K562 (cell line): ENCODE data around the gene UBE2E2. TPM values are rescaled to one million over a fixed set of nuclear protein-coding genes. Genes with fewer than 3 reads are reported as not detected.

Experiments used
- ATAC-seq: fragments of 200-7000 bp; cut with Tn5 transposase; 3 replicates; pipeline ENCODE4 v1.9.1; 2020; ENCODE audit warnings: moderate library complexity
- BruUV-seq: library from RNA; stranded (reverse); fragments of 400-500 nt; replicated peaks from 2 replicates; lab custom pipeline; 2021; lab: Mats Ljungman, UMichigan
- CTCF ChIA-PET: fragments of 300-600 bp; formaldehyde crosslinking; extraction: SDS; loops from one replicate; lab custom pipeline; 2021; ENCODE audit warnings: low intra/inter-chr PET ratio; lab: Yijun Ruan, JAX
- POLR2A ChIA-PET: fragments of 300-600, 350-650 bp; sonication (Branson Sonifier 250); formaldehyde crosslinking; extraction: SDS; loops from one replicate; lab custom pipeline; 2021; ENCODE audit warnings: antibody characterized with exemption, inconsistent platforms; lab: Yijun Ruan, JAX
- DNase-seq, 4 experiments: peaks; one replicate each; pipeline versions ENCODE4 v3.0.0 to v3.0.0-alpha.2; 2011 to 2018; ENCODE audit warnings: low spot score in 3 of 4, mixed read lengths in 3 of 4; ENCODE audit errors: extremely low read depth in 1 of 4
- FAIRE-seq: peaks from 2 replicates; lab custom pipeline; 2011; peaks lifted over from hg19 to GRCh38; lab: Jason Lieb, UNC
- H2AFZ ChIP-seq: 2 replicates; pipeline ENCODE4 v1.6.0; 2011; ENCODE audit warnings: low read depth, low read length, control low read depth, inconsistent platforms
- H3K27ac ChIP-seq: fragments of 200-600 bp; 3 replicates; pipeline ENCODE4 v1.8.0; 2011; ENCODE audit warnings: low read depth, mild to moderate bottlenecking, control low read depth, inconsistent platforms, low read length, moderate library complexity, mixed read lengths; ENCODE audit errors: extremely low read depth
- H3K27me3 ChIP-seq, 2 experiments: fragments of 300-600 bp in 1 of 2; 2 replicates in 1 of 2; 3 replicates in 1 of 2; pipeline versions ENCODE4 v1.6.0 to v1.8.0; 2011; ENCODE audit warnings: inconsistent platforms in 2 of 2, low read length in 2 of 2, mild to moderate bottlenecking in 1 of 2, mixed read lengths in 1 of 2, moderate library complexity in 1 of 2; ENCODE audit not compliant: control insufficient read depth in 2 of 2, insufficient read depth in 2 of 2
- H3K36me3 ChIP-seq: fragments of 300-600 bp; 3 replicates; pipeline ENCODE4 v1.8.0; 2011; ENCODE audit warnings: mild to moderate bottlenecking, low read length, inconsistent platforms; ENCODE audit not compliant: control insufficient read depth, insufficient read depth
- H3K4me1 ChIP-seq, 2 experiments: fragments of 200-600 bp in 1 of 2; replicated peaks in 1 of 2; 2 replicates in 1 of 2; 3 replicates in 1 of 2; pipeline versions ENCODE4 v1.5.1 to v1.8.0; 2011; ENCODE audit warnings: inconsistent platforms in 2 of 2, low read length in 2 of 2, mild to moderate bottlenecking in 1 of 2, mixed read lengths in 1 of 2, moderate library complexity in 1 of 2; ENCODE audit not compliant: control insufficient read depth in 2 of 2, insufficient read depth in 2 of 2
- H3K4me2 ChIP-seq: 2 replicates; pipeline ENCODE4 v1.6.1; 2011; ENCODE audit warnings: low read length, control low read depth, inconsistent platforms, mixed read lengths; ENCODE audit not compliant: insufficient read depth
- H3K4me3 ChIP-seq: fragments of 200-600 bp; sonication (generic), shearing (Covaris generic); 2 replicates; pipeline ENCODE4 v1.5.1; 2016; ENCODE audit warnings: control low read depth, inconsistent platforms
- H3K79me2 ChIP-seq: fragments of 200-600 bp; 3 replicates; pipeline ENCODE4 v1.8.0; 2011; ENCODE audit warnings: low read length, inconsistent platforms; ENCODE audit not compliant: control insufficient read depth, insufficient read depth
- H3K9ac ChIP-seq, 2 experiments: 2 replicates each; pipeline versions ENCODE4 v1.6.0 to v1.6.1; 2011; ENCODE audit warnings: low read depth in 2 of 2, low read length in 2 of 2, control low read depth in 1 of 2, inconsistent platforms in 1 of 2, mild to moderate bottlenecking in 1 of 2, mixed read lengths in 1 of 2; ENCODE audit not compliant: insufficient read depth in 1 of 2
- H3K9me1 ChIP-seq: one replicate; pipeline ENCODE4 v1.6.0; 2011; ENCODE audit warnings: inconsistent platforms, mild to moderate bottlenecking, low read length, moderate library complexity; ENCODE audit not compliant: control insufficient read depth, insufficient read depth
- H3K9me3 ChIP-seq: replicated peaks from 2 replicates; pipeline ENCODE4 v1.5.1; 2011; ENCODE audit warnings: low read depth, low read length, inconsistent platforms; ENCODE audit not compliant: control insufficient read depth, insufficient read depth
- H4K20me1 ChIP-seq: replicated peaks from 2 replicates; pipeline ENCODE4 v1.6.1; 2011; ENCODE audit warnings: low read length, inconsistent platforms, mixed read lengths; ENCODE audit not compliant: control insufficient read depth, insufficient read depth
- BRCA1 ChIP-seq, 2 experiments: fragments of 450-650 bp in 1 of 2; sonication (generic) in 1 of 2; formaldehyde crosslinking in 1 of 2; IDR thresholded peaks; 2 replicates each; pipeline versions ENCODE4 v1.5.0 to v1.6.1; 2017 to 2020; ENCODE audit warnings: mild to moderate bottlenecking in 1 of 2, missing genetic modification reagents in 1 of 2
- CBX5 ChIP-seq: IDR thresholded peaks from 2 replicates; pipeline ENCODE4 v1.6.1; 2014; ENCODE audit warnings: low read depth, borderline replicate concordance
- LARP7 ChIP-seq: fragments of 450-650 bp; IDR thresholded peaks from 2 replicates; pipeline ENCODE4 v1.6.1; 2016
- MCM3 ChIP-seq: fragments of 450-650 bp; IDR thresholded peaks from 2 replicates; pipeline ENCODE4 v1.6.1; 2016
- MYC ChIP-seq, 2 experiments: fragments of 250-450 bp in 1 of 2; sonication (Bioruptor Pico) in 1 of 2; IDR thresholded peaks; 2 replicates each; pipeline versions ENCODE4 v1.5.1 to v1.6.1; 2012 to 2021; ENCODE audit warnings: low read depth in 2 of 2, borderline replicate concordance in 1 of 2, improper control_type of control experiment in 1 of 2, low read length in 1 of 2, mild to moderate bottlenecking in 1 of 2, moderate library complexity in 1 of 2
- NFYB ChIP-seq: IDR thresholded peaks from 2 replicates; pipeline ENCODE4 v1.6.1; 2011; ENCODE audit warnings: mild to moderate bottlenecking, moderate library complexity; ENCODE audit not compliant: insufficient read length; ENCODE audit errors: extremely low read depth
- SMAD3 ChIP-seq: fragments of 450-650 bp; formaldehyde crosslinking; conservative IDR thresholded peaks from 2 replicates; pipeline ENCODE4 v1.4.0; 2020; ENCODE audit warnings: mild to moderate bottlenecking
- TAF15 ChIP-seq: fragments of 200-400 bp; formaldehyde crosslinking; IDR thresholded peaks from 2 replicates; pipeline ENCODE4 v1.6.1; 2017; ENCODE audit warnings: mild to moderate bottlenecking, low read depth, low read length, moderate library complexity
- WGBS: fragments of 100-300 bp; shearing (Covaris generic); methylation state at CpG from one replicate; pipeline ENCODE4 v1.1.6; 2016; ENCODE audit warnings: low coverage, mixed read lengths; ENCODE audit not compliant: insufficient coverage; ENCODE audit errors: missing lambda C conversion rate; 5-methylcytosine and 5-hydroxymethylcytosine counted together
- in situ Hi-C: fragments of 300-500 bp; cut with MboI; formaldehyde crosslinking; loops from 4 replicates; pipeline ENCODE4 v1.15.0; 2018; ENCODE audit warnings: inconsistent platforms, mixed read lengths
- intact Hi-C: fragments of 100-400 bp; cut with micrococcal nuclease; formaldehyde crosslinking; loops from 2 replicates; pipeline ENCODE4 v1.14.2; 2022
- polyA plus RNA-seq, 8 experiments: library from polyadenylated mRNA; depleted of rRNA in 4 of 8; stranded (reverse) in 5 of 8; unstranded in 3 of 8; fragments of >200 nt; fragmentation: Nextera tagmentation in 2 of 8; fragmentation: Illumina TruSeq in 1 of 8; extraction: Ambion mirVana in 2 of 8; extraction: Trizol in 1 of 8; gene quantifications; 2 replicates each; pipeline versions ENCODE4 v1.2.1 to v1.2.3, GENCODE V29; 2011 to 2014; ENCODE audit warnings: inconsistent platforms in 1 of 8, missing spikeins in 1 of 8
- total RNA-seq, 7 experiments: library from RNA; depleted of rRNA in 6 of 7; stranded (reverse); fragments of >200 nt in 6 of 7; fragmentation: Illumina TruSeq in 2 of 7; extraction: Trizol in 2 of 7; gene quantifications; 2 replicates each; pipeline versions ENCODE4 v1.2.1 to v1.2.3, GENCODE V29; 2011 to 2021; ENCODE audit warnings: low replicate concordance in 1 of 7
- TF ChIP-seq, protein P1 (sequence below): conservative IDR thresholded peaks from 2 replicates; pipeline ENCODE4 v1.6.1; 2011; ENCODE audit warnings: low read depth, mild to moderate bottlenecking, low read length; ENCODE audit not compliant: control insufficient read depth
- TF ChIP-seq, protein P2 (sequence below): fragments of 250-450 bp; sonication (Bioruptor Pico); IDR thresholded peaks from 2 replicates; pipeline ENCODE4 v1.8.0; 2021; ENCODE audit warnings: mild to moderate bottlenecking, moderate library complexity
- TF ChIP-seq, protein P3 (sequence below): fragments of 250-450 bp; sonication (Bioruptor Pico); IDR thresholded peaks from 2 replicates; pipeline ENCODE4 v1.8.0; 2022; ENCODE audit warnings: moderate library complexity, mild to moderate bottlenecking, inconsistent platforms
- TF ChIP-seq, protein P4 (sequence below): sonication (generic); formaldehyde crosslinking; IDR thresholded peaks from 2 replicates; pipeline ENCODE4 v1.9.0; 2022; ENCODE audit warnings: mild to moderate bottlenecking, missing genetic modification reagents

Gene UBE2E2
- total and polyA plus RNA-seq, 9 of the 15 experiments (the other 6 are each of a cell fraction or from before 2014, with no cell fraction given): 0.22 to 5.1 (median 1.9) TPM

DNA sequence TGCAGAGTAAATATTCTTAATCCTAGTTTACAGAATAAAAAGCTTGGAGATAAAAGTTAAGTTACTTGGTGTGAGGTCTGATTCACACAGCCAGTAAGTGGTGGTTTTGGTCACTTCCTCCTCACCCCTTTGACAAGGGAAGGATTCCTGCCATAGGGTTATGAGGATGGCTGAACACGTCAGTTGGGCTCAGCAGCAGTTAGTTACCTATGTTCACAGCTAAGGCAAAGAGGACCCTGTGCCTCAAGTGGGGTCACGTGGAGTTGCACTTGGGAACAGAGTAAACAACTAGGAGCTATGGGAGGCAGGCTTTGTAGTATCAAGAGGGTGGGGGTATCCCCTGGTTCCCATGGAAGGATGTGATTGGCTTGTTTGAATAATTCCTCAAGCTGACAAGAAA, 232.2 kb downstream of the UBE2E2 start (continued):
- no peak for TF ChIP-seq SMAD3 (CRISPR knock-in tag)
- no peak for TF ChIP-seq CBX5
- no peak for TF ChIP-seq NFYB
- TF ChIP-seq, protein P1, sequence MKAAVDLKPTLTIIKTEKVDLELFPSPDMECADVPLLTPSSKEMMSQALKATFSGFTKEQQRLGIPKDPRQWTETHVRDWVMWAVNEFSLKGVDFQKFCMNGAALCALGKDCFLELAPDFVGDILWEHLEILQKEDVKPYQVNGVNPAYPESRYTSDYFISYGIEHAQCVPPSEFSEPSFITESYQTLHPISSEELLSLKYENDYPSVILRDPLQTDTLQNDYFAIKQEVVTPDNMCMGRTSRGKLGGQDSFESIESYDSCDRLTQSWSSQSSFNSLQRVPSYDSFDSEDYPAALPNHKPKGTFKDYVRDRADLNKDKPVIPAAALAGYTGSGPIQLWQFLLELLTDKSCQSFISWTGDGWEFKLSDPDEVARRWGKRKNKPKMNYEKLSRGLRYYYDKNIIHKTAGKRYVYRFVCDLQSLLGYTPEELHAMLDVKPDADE: no peak

DNA sequence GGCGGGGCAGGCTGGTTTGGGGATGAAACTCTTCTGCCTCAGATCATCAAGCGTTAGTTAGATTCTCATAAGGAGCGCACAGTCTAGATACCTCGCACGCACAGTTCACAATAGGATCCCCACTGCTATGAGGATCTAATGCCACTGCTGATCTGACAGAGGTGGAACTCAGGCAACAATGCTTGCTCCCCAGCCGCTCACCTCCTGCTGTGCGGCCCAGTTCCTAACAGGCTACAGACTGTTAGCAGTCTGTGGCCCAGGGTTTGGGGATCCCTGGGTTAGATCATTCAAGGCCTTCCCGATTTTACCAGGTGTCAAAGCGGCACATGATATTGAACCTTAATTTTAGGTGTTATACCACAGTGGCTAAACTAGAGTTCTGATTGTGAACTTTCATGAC, 232.8 kb downstream of the UBE2E2 start:
- no peak overlapping the region for H3K9ac ChIP-seq
- no peak overlapping the region for H3K4me3 ChIP-seq
- no peaks in the 10 kb centered on the region for H3K79me2 ChIP-seq
- CTCF ChIA-PET: no interaction called here
- H3K4me2 ChIP-seq: no peak overlapping the region
- POLR2A ChIA-PET: no interaction called here
- WGBS: 4% methylated on average over 9 of the region's 9 CpGs
- H3K36me3 ChIP-seq: no peaks in the 10 kb centered on the region
- intact Hi-C loops: no loop called here
- no peak overlapping the region for H3K27ac ChIP-seq
- no peaks in the 10 kb centered on the region for H4K20me1 ChIP-seq
- no peak overlapping the region for H2AFZ ChIP-seq
- no peak for DNase-seq
- in situ Hi-C loops: no loop called here
- H3K9me3 ChIP-seq: no peaks in the 10 kb centered on the region; the same call in 1 of the 2 replicates
- no peaks in the 10 kb centered on the region for H3K9me1 ChIP-seq
- TF ChIP-seq, protein P2, sequence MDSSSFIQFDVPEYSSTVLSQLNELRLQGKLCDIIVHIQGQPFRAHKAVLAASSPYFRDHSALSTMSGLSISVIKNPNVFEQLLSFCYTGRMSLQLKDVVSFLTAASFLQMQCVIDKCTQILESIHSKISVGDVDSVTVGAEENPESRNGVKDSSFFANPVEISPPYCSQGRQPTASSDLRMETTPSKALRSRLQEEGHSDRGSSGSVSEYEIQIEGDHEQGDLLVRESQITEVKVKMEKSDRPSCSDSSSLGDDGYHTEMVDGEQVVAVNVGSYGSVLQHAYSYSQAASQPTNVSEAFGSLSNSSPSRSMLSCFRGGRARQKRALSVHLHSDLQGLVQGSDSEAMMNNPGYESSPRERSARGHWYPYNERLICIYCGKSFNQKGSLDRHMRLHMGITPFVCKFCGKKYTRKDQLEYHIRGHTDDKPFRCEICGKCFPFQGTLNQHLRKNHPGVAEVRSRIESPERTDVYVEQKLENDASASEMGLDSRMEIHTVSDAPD (CRISPR knock-in tag): no peak
- TF ChIP-seq MCM3 (no peak), BRCA1 (IDR thresholded peaks at IDR 0.05) (no peak), BRCA1 (CRISPR knock-in tag; IDR thresholded peaks at IDR 0.05) (no peak), MYC (IDR thresholded peaks at IDR 0.05; ENCODE audit: low read depth, low read length) (no peak), MYC (CRISPR knock-in tag; IDR thresholded peaks at IDR 0.05; ENCODE audit: borderline replicate concordance, low read depth) (no peak), TAF15 (no peak), LARP7 (no peak)
- TF ChIP-seq, protein P3, sequence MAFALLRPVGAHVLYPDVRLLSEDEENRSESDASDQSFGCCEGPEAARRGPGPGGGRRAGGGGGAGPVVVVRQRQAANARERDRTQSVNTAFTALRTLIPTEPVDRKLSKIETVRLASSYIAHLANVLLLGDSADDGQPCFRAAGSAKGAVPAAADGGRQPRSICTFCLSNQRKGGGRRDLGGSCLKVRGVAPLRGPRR (CRISPR knock-in tag): no peak
- TF ChIP-seq, protein P4, sequence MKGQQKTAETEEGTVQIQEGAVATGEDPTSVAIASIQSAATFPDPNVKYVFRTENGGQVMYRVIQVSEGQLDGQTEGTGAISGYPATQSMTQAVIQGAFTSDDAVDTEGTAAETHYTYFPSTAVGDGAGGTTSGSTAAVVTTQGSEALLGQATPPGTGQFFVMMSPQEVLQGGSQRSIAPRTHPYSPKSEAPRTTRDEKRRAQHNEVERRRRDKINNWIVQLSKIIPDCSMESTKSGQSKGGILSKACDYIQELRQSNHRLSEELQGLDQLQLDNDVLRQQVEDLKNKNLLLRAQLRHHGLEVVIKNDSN (CRISPR knock-in tag): no peak
- TF ChIP-seq, all 486 proteins: peak for 0
- BruUV-seq: no TSS peak
- FAIRE-seq (no peak), ATAC-seq (no peak)
- Histone ChIP-seq H3K27me3 (no peaks in the 10 kb centered on the region), H3K4me1 (no peaks in the 10 kb centered on the region)
